Fibroblast of lung (primary cell): ENCODE measurements around the gene USP15. TPM values are rescaled to one million over a fixed set of nuclear protein-coding genes. Genes with fewer than 3 reads are reported as not detected.

ENCODE experiments used
- DNase-seq, 2 donors: peaks; one replicate each; pipeline versions ENCODE4 v3.0.0 to v3.0.0-alpha.2; 2010; ENCODE audit warnings: low read depth in 2 of 2
- H2AFZ ChIP-seq: 2 replicates; pipeline ENCODE4 v1.5.1; 2012; ENCODE audit warnings: low read length, control low read depth, inconsistent platforms
- H3K27ac ChIP-seq: 2 replicates; pipeline ENCODE4 v1.5.1; 2011; ENCODE audit warnings: low read length, control low read depth; ENCODE audit not compliant: insufficient read depth
- H3K27me3 ChIP-seq: 2 replicates; pipeline ENCODE4 v1.5.1; 2011; ENCODE audit warnings: mild to moderate bottlenecking, low read length; ENCODE audit not compliant: control insufficient read depth, insufficient read depth
- H3K36me3 ChIP-seq: 2 replicates; pipeline ENCODE4 v1.5.1; 2011; ENCODE audit warnings: low read length; ENCODE audit not compliant: control insufficient read depth, insufficient read depth
- H3K4me1 ChIP-seq: 2 replicates; pipeline ENCODE4 v1.5.1; 2011; ENCODE audit warnings: low read length; ENCODE audit not compliant: control insufficient read depth, insufficient read depth; ENCODE audit errors: extremely low read depth
- H3K4me2 ChIP-seq: 2 replicates; pipeline ENCODE4 v1.5.1; 2011; ENCODE audit warnings: low read length, control low read depth; ENCODE audit not compliant: insufficient read depth; ENCODE audit errors: extremely low read depth
- H3K4me3 ChIP-seq, 4 experiments: fragments of 200-600 bp in 1 of 4; sonication (generic) in 1 of 4; replicated peaks in 1 of 4; 2 replicates each; pipeline ENCODE4 v1.5.1; 2011 to 2016; ENCODE audit warnings: low read length in 4 of 4, low read depth in 3 of 4, mild to moderate bottlenecking in 3 of 4, control low read depth in 2 of 4, inconsistent platforms in 1 of 4, mixed read lengths in 1 of 4; ENCODE audit not compliant: insufficient read depth in 1 of 4; ENCODE audit errors: control extremely low read depth in 1 of 4
- H3K79me2 ChIP-seq: 2 replicates; pipeline ENCODE4 v1.5.1; 2012; ENCODE audit warnings: mild to moderate bottlenecking, low read length, inconsistent platforms; ENCODE audit not compliant: control insufficient read depth, insufficient read depth
- H3K9ac ChIP-seq: 2 replicates; pipeline ENCODE4 v1.5.1; 2011; ENCODE audit warnings: mild to moderate bottlenecking, low read length, control low read depth; ENCODE audit not compliant: insufficient read depth
- H3K9me3 ChIP-seq: 2 replicates; pipeline ENCODE4 v1.5.1; 2012; ENCODE audit warnings: low read depth, low read length; ENCODE audit not compliant: control insufficient read depth, insufficient read depth
- H4K20me1 ChIP-seq: 2 replicates; pipeline ENCODE4 v1.5.1; 2011; ENCODE audit warnings: low read length; ENCODE audit not compliant: control insufficient read depth, insufficient read depth; ENCODE audit errors: extremely low read depth
- EZH2 ChIP-seq: IDR thresholded peaks from 2 replicates; pipeline ENCODE4 v1.5.1; 2012; ENCODE audit warnings: low read length, control low read depth, mild to moderate bottlenecking; ENCODE audit errors: missing control alignments
- polyA plus RNA-seq, 2 donors: library from polyadenylated mRNA; depleted of rRNA in 1 of 2; stranded (reverse) in 1 of 2; unstranded in 1 of 2; fragments of >200 nt; gene quantifications; 2 replicates each; pipeline ENCODE4 v1.2.1, GENCODE V29; 2011 to 2012; ENCODE audit warnings: missing spikeins in 1 of 2
- total RNA-seq: library from RNA; depleted of rRNA; stranded (reverse); fragments of >200 nt; gene quantifications from 2 replicates; pipeline ENCODE4 v1.2.1, GENCODE V29; 2014
- TF ChIP-seq, protein P1 (sequence below), 2 donors: IDR thresholded peaks in 1 of 2; conservative IDR thresholded peaks in 1 of 2; 1 replicate in 1 of 2; 2 replicates in 1 of 2; pipeline ENCODE4 v1.5.1; 2011 to 2012; ENCODE audit warnings: low read length in 2 of 2, control low read depth in 1 of 2, inconsistent platforms in 1 of 2, low read depth in 1 of 2, mild to moderate bottlenecking in 1 of 2

USP15 gene
- total and polyA plus RNA-seq, 2 donors (not counting 1 experiment from before 2014, with no cell fraction given) = 57.6 to 63.1 TPM

DNA sequence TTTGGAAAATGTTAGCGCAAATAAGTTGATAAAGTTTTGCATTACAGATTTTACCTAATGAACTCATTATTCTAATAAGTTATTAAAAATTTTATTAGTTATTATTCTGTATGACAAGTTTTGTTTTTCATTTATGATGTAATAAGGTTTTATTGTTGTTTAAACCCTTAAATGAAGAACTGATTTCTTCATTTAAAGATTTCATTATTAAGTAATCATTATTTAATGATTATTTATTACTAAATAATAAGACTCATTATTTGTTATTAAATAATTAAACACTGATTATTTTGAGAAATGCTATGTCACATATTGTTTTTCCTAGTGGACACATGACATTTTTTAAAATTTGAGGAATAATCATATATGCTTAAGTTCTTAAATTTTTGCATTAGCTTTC lies 34.2 kb downstream of the USP15 start:
- H3K4me2 ChIP-seq = no peak overlapping the region
- no peaks in the 10 kb centered on the region for H3K9me3 ChIP-seq
- H4K20me1 ChIP-seq = no peaks in the 10 kb centered on the region
- H3K4me3 ChIP-seq = no peak overlapping the region
- peaks cover 54% of the 10 kb centered on the region for H3K79me2 ChIP-seq
- no peak for DNase-seq
- no peaks in the 10 kb centered on the region for H3K36me3 ChIP-seq
- H3K27ac ChIP-seq = no peak overlapping the region
- no peak overlapping the region for H2AFZ ChIP-seq
- no peaks in the 10 kb centered on the region for H3K27me3 ChIP-seq
- H3K9ac ChIP-seq = no peak overlapping the region
- TF ChIP-seq, protein P1, sequence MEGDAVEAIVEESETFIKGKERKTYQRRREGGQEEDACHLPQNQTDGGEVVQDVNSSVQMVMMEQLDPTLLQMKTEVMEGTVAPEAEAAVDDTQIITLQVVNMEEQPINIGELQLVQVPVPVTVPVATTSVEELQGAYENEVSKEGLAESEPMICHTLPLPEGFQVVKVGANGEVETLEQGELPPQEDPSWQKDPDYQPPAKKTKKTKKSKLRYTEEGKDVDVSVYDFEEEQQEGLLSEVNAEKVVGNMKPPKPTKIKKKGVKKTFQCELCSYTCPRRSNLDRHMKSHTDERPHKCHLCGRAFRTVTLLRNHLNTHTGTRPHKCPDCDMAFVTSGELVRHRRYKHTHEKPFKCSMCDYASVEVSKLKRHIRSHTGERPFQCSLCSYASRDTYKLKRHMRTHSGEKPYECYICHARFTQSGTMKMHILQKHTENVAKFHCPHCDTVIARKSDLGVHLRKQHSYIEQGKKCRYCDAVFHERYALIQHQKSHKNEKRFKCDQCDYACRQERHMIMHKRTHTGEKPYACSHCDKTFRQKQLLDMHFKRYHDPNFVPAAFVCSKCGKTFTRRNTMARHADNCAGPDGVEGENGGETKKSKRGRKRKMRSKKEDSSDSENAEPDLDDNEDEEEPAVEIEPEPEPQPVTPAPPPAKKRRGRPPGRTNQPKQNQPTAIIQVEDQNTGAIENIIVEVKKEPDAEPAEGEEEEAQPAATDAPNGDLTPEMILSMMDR (conservative IDR thresholded peaks at IDR 0.05 in 1 of 2, IDR thresholded peaks at IDR 0.05 in 1 of 2; ENCODE audit: low read depth in 1 of 2, low read length in 2 of 2) = no peak
- TF ChIP-seq EZH2 = no peak
- peaks cover 8% of the 10 kb centered on the region for H3K4me1 ChIP-seq

DNA sequence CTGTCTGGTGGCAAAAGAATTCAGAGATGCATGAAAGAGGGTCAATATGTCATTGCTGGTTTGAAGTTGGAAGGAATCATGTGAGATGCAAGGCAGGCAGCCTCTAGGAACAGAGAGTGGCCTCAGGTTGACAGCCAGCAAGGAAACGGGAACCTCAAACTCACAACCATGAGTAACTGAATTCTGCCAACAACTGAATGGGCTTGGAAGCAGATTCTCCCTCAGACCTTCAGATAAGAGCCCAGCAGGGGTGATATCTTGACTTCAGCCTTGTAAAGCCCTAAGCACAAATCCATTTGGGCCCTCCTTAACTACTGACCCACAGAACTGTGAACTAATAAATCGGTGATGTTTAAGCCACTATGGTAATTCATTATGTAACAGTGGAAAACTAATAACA lies 35.8 kb downstream of the USP15 start:
- H3K9ac ChIP-seq = no peak overlapping the region
- peaks cover 46% of the 10 kb centered on the region for H3K79me2 ChIP-seq
- H3K4me2 ChIP-seq = no peak overlapping the region

DNA sequence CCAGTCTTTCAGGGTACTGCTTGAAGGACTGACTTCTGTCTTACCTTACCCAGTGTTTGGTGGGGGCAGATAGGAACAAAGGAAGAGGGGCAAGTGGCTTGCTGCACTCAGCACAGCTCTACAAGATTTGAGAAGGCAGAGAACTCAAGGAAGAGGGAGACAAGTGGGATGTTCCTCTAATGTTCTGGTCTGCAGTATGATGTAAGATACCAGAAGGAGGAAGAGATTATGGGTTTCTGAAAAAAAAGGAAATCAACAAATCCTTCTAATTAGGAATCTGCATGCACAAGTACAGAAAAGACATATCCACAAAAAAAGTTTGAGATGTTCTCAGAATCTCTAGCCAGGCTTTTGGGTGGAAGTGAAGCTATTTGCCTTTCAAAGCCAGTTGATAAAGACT lies 37.1 kb downstream of the USP15 start:
- Histone ChIP-seq H3K4me3 (no peak overlapping the region), H3K9ac (no peak overlapping the region), H4K20me1 (no peaks in the 10 kb centered on the region), H3K27me3 (no peaks in the 10 kb centered on the region), H3K4me1 (peaks cover under 1% of the 10 kb centered on the region), H3K79me2 (peaks cover 35% of the 10 kb centered on the region), H3K9me3 (no peaks in the 10 kb centered on the region), H2AFZ (no peak overlapping the region), H3K4me2 (no peak overlapping the region), H3K36me3 (no peaks in the 10 kb centered on the region), H3K27ac (no peak overlapping the region)
- TF ChIP-seq, protein P1 (conservative IDR thresholded peaks at IDR 0.05 in 1 of 2, IDR thresholded peaks at IDR 0.05 in 1 of 2; ENCODE audit: low read depth in 1 of 2, low read length in 2 of 2) = no peak
- TF ChIP-seq EZH2 = no peak
- DNase-seq = no peak

More for the DNA sequence above, 35.8 kb downstream of the USP15 start:
- Histone ChIP-seq H3K9me3 (no peaks in the 10 kb centered on the region), H3K27me3 (no peaks in the 10 kb centered on the region), H2AFZ (no peak overlapping the region), H3K4me1 (peaks cover 8% of the 10 kb centered on the region), H3K27ac (no peak overlapping the region), H3K4me3 (no peak overlapping the region), H3K36me3 (no peaks in the 10 kb centered on the region), H4K20me1 (no peaks in the 10 kb centered on the region)
- TF ChIP-seq, protein P1 (conservative IDR thresholded peaks at IDR 0.05 in 1 of 2, IDR thresholded peaks at IDR 0.05 in 1 of 2; ENCODE audit: low read depth in 1 of 2, low read length in 2 of 2) = no peak
- no peak for TF ChIP-seq EZH2
- DNase-seq = no peak
